K562 (cell line): ENCODE results near the gene SUOX. TPM values are rescaled to one million over a fixed set of nuclear protein-coding genes. Genes with fewer than 3 reads are reported as not detected.

Source experiments
- HDAC1 ChIP-seq, 2 experiments: fragments of 450-650 bp; IDR thresholded peaks; 2 replicates each; pipeline ENCODE4 v1.6.1; 2016 to 2017; ENCODE audit warnings: inconsistent platforms in 1 of 2, mild to moderate bottlenecking in 1 of 2, moderate library complexity in 1 of 2
- HOMEZ ChIP-seq: fragments of 250-450 bp; sonication (Bioruptor Pico); IDR thresholded peaks from 2 replicates; pipeline ENCODE4 v1.4.0; 2020; ENCODE audit warnings: mild to moderate bottlenecking, moderate library complexity
- KDM4B ChIP-seq, 2 experiments: fragments of 450-650 bp in 1 of 2; sonication (generic) in 1 of 2; IDR thresholded peaks; 2 replicates each; pipeline ENCODE4 v1.6.1; 2016 to 2017; ENCODE audit warnings: borderline replicate concordance in 2 of 2, antibody characterized with exemption in 1 of 2, low read depth in 1 of 2, mild to moderate bottlenecking in 1 of 2
- NBN ChIP-seq: fragments of 450-650 bp; IDR thresholded peaks from 2 replicates; pipeline ENCODE4 v1.6.1; 2016; ENCODE audit warnings: low read depth, mild to moderate bottlenecking
- PHF21A ChIP-seq: fragments of 450-650 bp; IDR thresholded peaks from 2 replicates; pipeline ENCODE4 v1.6.1; 2017; ENCODE audit warnings: low read depth, borderline replicate concordance
- STAT5B ChIP-seq: fragments of 250-450 bp; sonication (Bioruptor Pico); IDR thresholded peaks from 2 replicates; pipeline ENCODE4 v1.8.0; 2021; ENCODE audit warnings: mild to moderate bottlenecking, inconsistent platforms
- TFE3 ChIP-seq: fragments of 450-650 bp; formaldehyde crosslinking; IDR thresholded peaks from 2 replicates; pipeline ENCODE4 v1.4.0; 2020; ENCODE audit warnings: mild to moderate bottlenecking, mixed read lengths
- ZBTB40 ChIP-seq, 2 experiments: fragments of 450-650 bp in 1 of 2; sonication (generic) in 1 of 2; formaldehyde crosslinking in 1 of 2; IDR thresholded peaks; 2 replicates each; pipeline versions ENCODE4 v1.7.1 to v1.9.0; 2016 to 2022; ENCODE audit warnings: inconsistent platforms in 1 of 2, mild to moderate bottlenecking in 1 of 2, missing genetic modification reagents in 1 of 2
- ZFPM2 ChIP-seq: fragments of 250-450 bp; sonication (Bioruptor Pico); IDR thresholded peaks from 2 replicates; pipeline ENCODE4 v1.5.1; 2022; ENCODE audit warnings: mild to moderate bottlenecking
- ZNF146 ChIP-seq: IDR thresholded peaks from one replicate; pipeline ENCODE4 v1.6.1; 2018; ENCODE audit warnings: missing compliant biosample characterization; ENCODE audit not compliant: unreplicated experiment
- polyA plus RNA-seq, 8 experiments: library from polyadenylated mRNA; depleted of rRNA in 4 of 8; stranded (reverse) in 5 of 8; unstranded in 3 of 8; fragments of >200 nt; fragmentation: Nextera tagmentation in 2 of 8; fragmentation: Illumina TruSeq in 1 of 8; extraction: Ambion mirVana in 2 of 8; extraction: Trizol in 1 of 8; gene quantifications; 2 replicates each; pipeline versions ENCODE4 v1.2.1 to v1.2.3, GENCODE V29; 2011 to 2014; ENCODE audit warnings: inconsistent platforms in 1 of 8, missing spikeins in 1 of 8
- total RNA-seq, 7 experiments: library from RNA; depleted of rRNA in 6 of 7; stranded (reverse); fragments of >200 nt in 6 of 7; fragmentation: Illumina TruSeq in 2 of 7; extraction: Trizol in 2 of 7; gene quantifications; 2 replicates each; pipeline versions ENCODE4 v1.2.1 to v1.2.3, GENCODE V29; 2011 to 2021; ENCODE audit warnings: low replicate concordance in 1 of 7
- TF ChIP-seq, protein P1 (sequence below): fragments of 250-450 bp; sonication (Bioruptor Pico); IDR thresholded peaks from 2 replicates; pipeline ENCODE4 v1.6.1; 2021; ENCODE audit warnings: mild to moderate bottlenecking
- TF ChIP-seq, protein P2 (sequence below): sonication (generic); formaldehyde crosslinking; IDR thresholded peaks from 2 replicates; pipeline ENCODE4 v1.8.1; 2023; ENCODE audit warnings: mild to moderate bottlenecking, missing genetic modification reagents, moderate library complexity
- TF ChIP-seq, protein P3 (sequence below): sonication (generic); formaldehyde crosslinking; IDR thresholded peaks from 2 replicates; pipeline ENCODE4 v1.8.0; 2022; ENCODE audit warnings: mild to moderate bottlenecking, missing genetic modification reagents

Gene SUOX
- total and polyA plus RNA-seq, 9 of the 15 experiments (the other 6 are each of a cell fraction or from before 2014, with no cell fraction given), result 9.2 to 39.7 (median 25.4) TPM

- no peak for TF ChIP-seq ZBTB40 (IDR thresholded peaks at IDR 0.05)
- no peak for TF ChIP-seq ZBTB40 (CRISPR knock-in tag; IDR thresholded peaks at IDR 0.05)
- TF ChIP-seq TFE3 (CRISPR knock-in tag), result no peak
- no peak for TF ChIP-seq STAT5B (CRISPR knock-in tag)
- TF ChIP-seq HDAC1 (IDR thresholded peaks at IDR 0.05), result no peak
- TF ChIP-seq HOMEZ, result no peak
- TF ChIP-seq, protein P1, sequence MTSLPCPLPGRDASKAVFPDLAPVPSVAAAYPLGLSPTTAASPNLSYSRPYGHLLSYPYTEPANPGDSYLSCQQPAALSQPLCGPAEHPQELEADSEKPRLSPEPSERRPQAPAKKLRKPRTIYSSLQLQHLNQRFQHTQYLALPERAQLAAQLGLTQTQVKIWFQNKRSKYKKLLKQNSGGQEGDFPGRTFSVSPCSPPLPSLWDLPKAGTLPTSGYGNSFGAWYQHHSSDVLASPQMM (CRISPR knock-in tag), result no peak
- TF ChIP-seq ZNF146, result no peak
- TF ChIP-seq, protein P2, sequence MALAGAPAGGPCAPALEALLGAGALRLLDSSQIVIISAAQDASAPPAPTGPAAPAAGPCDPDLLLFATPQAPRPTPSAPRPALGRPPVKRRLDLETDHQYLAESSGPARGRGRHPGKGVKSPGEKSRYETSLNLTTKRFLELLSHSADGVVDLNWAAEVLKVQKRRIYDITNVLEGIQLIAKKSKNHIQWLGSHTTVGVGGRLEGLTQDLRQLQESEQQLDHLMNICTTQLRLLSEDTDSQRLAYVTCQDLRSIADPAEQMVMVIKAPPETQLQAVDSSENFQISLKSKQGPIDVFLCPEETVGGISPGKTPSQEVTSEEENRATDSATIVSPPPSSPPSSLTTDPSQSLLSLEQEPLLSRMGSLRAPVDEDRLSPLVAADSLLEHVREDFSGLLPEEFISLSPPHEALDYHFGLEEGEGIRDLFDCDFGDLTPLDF (CRISPR knock-in tag), result no peak
- TF ChIP-seq NBN, result no peak
- TF ChIP-seq, protein P3, sequence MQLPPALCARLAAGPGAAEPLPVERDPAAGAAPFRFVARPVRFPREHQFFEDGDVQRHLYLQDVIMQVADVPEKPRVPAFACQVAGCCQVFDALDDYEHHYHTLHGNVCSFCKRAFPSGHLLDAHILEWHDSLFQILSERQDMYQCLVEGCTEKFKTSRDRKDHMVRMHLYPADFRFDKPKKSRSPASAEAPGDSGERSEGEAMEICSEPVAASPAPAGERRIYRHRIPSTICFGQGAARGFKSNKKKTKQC (CRISPR knock-in tag), result no peak
- TF ChIP-seq PHF21A, result no peak
- 0 out of 2 replicates have a peak, but pooled peaks have one; percentile 33 for TF ChIP-seq ZFPM2 (CRISPR knock-in tag)
- no peak for TF ChIP-seq KDM4B (IDR thresholded peaks at IDR 0.05; ENCODE audit: borderline replicate concordance in 2 of 2, low read depth in 1 of 2)
Observed at GRCh38 chr12:55997535-55997859, 421 bp downstream of the SUOX start (continued).
